ENCODE data around the gene MRPS14.
"Not testable (repeated sequence)": the region's sequence is repeated elsewhere in the genome, so short reads cannot be mapped to it uniquely, and the experiment has no call there.

MRPS14 gene

DNA sequence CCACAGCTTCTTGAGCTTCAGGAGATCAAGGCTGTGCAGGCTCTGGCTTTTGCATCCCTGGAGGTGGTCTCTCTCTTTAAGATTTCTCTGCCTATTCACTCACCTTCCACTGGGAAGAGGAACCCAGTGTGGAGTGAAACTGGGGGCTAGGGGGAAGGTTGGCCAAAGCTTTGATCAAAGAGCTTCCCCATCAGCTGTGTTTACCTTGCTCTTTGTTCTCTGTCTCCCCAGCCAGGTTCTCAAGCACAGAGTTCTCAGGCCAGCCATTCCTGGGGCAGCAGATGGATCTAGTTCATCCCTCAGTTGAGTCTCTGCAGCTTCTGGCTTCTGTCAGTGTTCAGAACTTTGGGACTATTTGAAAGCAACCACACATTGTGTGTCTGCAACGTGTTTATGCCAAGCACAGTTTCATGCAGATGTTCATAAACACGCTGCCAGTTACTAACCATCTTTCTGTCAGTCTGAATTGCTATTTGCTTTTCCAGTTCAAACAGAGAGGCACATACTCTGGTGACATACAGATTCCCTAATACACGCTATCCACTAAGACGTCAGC lies 17.2 kb upstream of the MRPS14 start:
- no peak for DNase-seq (ENCODE audit: low read depth)
- TF ChIP-seq, protein P1, sequence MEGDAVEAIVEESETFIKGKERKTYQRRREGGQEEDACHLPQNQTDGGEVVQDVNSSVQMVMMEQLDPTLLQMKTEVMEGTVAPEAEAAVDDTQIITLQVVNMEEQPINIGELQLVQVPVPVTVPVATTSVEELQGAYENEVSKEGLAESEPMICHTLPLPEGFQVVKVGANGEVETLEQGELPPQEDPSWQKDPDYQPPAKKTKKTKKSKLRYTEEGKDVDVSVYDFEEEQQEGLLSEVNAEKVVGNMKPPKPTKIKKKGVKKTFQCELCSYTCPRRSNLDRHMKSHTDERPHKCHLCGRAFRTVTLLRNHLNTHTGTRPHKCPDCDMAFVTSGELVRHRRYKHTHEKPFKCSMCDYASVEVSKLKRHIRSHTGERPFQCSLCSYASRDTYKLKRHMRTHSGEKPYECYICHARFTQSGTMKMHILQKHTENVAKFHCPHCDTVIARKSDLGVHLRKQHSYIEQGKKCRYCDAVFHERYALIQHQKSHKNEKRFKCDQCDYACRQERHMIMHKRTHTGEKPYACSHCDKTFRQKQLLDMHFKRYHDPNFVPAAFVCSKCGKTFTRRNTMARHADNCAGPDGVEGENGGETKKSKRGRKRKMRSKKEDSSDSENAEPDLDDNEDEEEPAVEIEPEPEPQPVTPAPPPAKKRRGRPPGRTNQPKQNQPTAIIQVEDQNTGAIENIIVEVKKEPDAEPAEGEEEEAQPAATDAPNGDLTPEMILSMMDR (IDR thresholded peaks at IDR 0.05; ENCODE audit: insufficient read depth, low read depth, low read length, missing control alignments) = no peak

GRCh38 chr1:175037416-175037815 lies 14.2 kb upstream of the MRPS14 start:
- TF ChIP-seq, protein P1 (IDR thresholded peaks at IDR 0.05; ENCODE audit: insufficient read depth, low read depth, low read length, missing control alignments) = no peak
- no peak for DNase-seq (ENCODE audit: low read depth)
- H3K4me3 ChIP-seq (ENCODE audit: low read depth, low read length) = no peak overlapping the region

More for the DNA sequence above, 17.2 kb upstream of the MRPS14 start:
- no peak overlapping the region for H3K4me3 ChIP-seq (ENCODE audit: low read depth, low read length)

GRCh38 chr1:175036476-175036875 lies 13.3 kb upstream of the MRPS14 start:
- TF ChIP-seq, protein P1 (IDR thresholded peaks at IDR 0.05; ENCODE audit: insufficient read depth, low read depth, low read length, missing control alignments) = no peak
- no peak for DNase-seq (ENCODE audit: low read depth)
- H3K4me3 ChIP-seq (ENCODE audit: low read depth, low read length) = no peak overlapping the region

GRCh38 chr1:175035865-175036264 lies 12.6 kb upstream of the MRPS14 start:
- no peak overlapping the region for H3K4me3 ChIP-seq (ENCODE audit: low read depth, low read length)
- TF ChIP-seq, protein P1 (IDR thresholded peaks at IDR 0.05; ENCODE audit: insufficient read depth, low read depth, low read length, missing control alignments) = no peak
- no peak for DNase-seq (ENCODE audit: low read depth)

DNA sequence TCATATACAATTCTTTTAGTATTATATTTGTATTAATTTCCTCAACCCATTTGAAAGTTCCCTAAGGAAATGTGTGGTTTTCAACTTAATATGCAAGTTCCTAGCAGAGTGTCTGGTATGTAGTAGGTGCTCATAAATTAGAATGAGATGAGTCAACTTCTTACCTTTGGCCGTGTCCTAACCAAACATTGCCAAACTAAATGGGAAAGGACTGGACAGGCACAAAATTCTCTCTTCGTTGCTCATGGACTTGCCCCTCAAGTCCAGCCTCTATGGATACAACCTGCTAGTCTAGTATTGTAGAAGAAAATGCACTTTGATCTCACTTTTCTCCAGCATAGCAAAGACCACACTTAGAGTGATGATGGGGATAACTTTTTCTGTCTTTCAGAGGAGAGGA lies 11.6 kb upstream of the MRPS14 start:
- TF ChIP-seq, protein P1 (IDR thresholded peaks at IDR 0.05; ENCODE audit: insufficient read depth, low read depth, low read length, missing control alignments) = no peak
- H3K4me3 ChIP-seq (ENCODE audit: low read depth, low read length) = no peak overlapping the region
- DNase-seq (ENCODE audit: low read depth) = no peak

DNA sequence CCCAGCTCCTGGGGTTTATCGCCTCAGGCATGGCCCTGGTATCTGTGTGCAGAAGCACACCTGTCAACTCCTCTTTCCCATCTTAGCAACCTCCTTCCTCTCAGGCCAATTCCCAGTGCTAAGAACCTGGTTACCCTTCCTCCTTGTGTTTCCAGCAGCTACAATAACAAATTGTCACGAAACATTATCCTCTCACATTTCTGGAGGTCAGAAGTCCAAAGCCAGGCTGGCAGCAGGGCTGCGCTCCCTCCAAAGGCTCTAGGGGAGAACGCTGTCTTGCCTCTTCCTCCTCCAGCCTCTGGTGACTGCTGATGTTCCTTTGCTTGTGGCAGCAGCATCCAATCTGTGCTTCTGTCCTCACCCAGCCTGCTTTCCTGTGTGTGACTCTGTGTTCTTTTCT lies 10.7 kb upstream of the MRPS14 start:
- TF ChIP-seq, protein P1 (IDR thresholded peaks at IDR 0.05; ENCODE audit: insufficient read depth, low read depth, low read length, missing control alignments) = no peak

DNA sequence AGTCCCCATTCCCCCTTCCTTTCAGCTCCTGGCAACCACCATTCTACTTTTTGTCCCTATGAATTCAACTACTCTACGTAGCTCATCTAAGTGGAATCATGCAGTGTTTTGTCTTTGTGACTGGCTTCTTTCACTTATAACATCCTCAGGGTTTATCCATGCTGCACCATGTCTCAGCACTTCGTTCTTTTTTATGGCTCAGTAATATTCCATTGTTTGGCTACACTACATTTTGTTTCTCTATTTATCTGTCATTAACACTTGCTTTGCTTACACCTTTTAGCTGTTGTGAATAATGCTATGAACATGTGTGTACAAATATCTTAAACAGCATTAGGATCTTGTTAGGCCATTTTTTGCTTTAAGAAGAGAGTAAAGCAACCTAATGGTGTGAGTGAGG lies 1.5 kb upstream of the MRPS14 start:
- H3K4me3 ChIP-seq (ENCODE audit: low read depth, low read length) = no peak overlapping the region
- no peak for DNase-seq (ENCODE audit: low read depth)
- TF ChIP-seq, protein P1 (IDR thresholded peaks at IDR 0.05; ENCODE audit: insufficient read depth, low read depth, low read length, missing control alignments) = no peak

More for the DNA sequence above, 10.7 kb upstream of the MRPS14 start:
- no peak for DNase-seq (ENCODE audit: low read depth)
- no peak overlapping the region for H3K4me3 ChIP-seq (ENCODE audit: low read depth, low read length)

DNA sequence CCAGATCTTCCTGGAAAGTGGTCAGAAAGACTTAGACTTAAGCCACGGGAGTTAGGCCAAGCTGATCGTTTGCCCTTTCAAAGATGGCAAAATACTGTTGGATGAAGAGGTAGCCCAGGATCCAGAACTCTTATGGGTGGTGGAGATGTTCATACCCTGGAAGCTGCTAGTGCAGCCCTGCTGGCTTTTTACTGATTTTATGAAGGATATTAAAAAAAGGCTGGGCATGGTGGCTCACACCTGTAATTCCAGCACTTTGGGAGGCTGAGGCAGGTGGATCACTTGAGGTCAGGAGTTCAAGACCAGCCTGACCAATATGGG lies 657 bp upstream of the MRPS14 start:
- not testable (repeated sequence) for DNase-seq (ENCODE audit: low read depth)
- H3K4me3 ChIP-seq (ENCODE audit: low read depth, low read length) = peak overlapping the region; percentile 84
